Measurements from ENCODE around the gene SPON2.

- no peak for TF ChIP-seq POLR2A (IDR thresholded peaks at IDR 0.05)
- TF ChIP-seq, protein P1, sequence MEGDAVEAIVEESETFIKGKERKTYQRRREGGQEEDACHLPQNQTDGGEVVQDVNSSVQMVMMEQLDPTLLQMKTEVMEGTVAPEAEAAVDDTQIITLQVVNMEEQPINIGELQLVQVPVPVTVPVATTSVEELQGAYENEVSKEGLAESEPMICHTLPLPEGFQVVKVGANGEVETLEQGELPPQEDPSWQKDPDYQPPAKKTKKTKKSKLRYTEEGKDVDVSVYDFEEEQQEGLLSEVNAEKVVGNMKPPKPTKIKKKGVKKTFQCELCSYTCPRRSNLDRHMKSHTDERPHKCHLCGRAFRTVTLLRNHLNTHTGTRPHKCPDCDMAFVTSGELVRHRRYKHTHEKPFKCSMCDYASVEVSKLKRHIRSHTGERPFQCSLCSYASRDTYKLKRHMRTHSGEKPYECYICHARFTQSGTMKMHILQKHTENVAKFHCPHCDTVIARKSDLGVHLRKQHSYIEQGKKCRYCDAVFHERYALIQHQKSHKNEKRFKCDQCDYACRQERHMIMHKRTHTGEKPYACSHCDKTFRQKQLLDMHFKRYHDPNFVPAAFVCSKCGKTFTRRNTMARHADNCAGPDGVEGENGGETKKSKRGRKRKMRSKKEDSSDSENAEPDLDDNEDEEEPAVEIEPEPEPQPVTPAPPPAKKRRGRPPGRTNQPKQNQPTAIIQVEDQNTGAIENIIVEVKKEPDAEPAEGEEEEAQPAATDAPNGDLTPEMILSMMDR (IDR thresholded peaks at IDR 0.05): peak; percentile 95 to 99 (median 98)
Measured at GRCh38 chr4:1130316-1131186, 41.8 kb downstream of the SPON2 start.

All from thyroid gland (tissue), 4 donors.